HTR-8/SVneo (cell line): ENCODE data around the gene PTPA.
"Not testable (repeated sequence)": the region's sequence is repeated elsewhere in the genome, so short reads cannot be mapped to it uniquely, and the experiment has no call there.

ENCODE experiments used
- DNase-seq: peaks from one replicate; pipeline ENCODE4 v3.0.0; 2011; ENCODE audit warnings: low spot score, mixed read lengths; ENCODE audit not compliant: insufficient read length
- FAIRE-seq: peaks from 2 replicates; lab custom pipeline; 2011; peaks lifted over from hg19 to GRCh38; lab: Jason Lieb, UNC

PTPA gene

GRCh38 chr9:129148463-129149204 lies 37.4 kb downstream of the PTPA start:
- FAIRE-seq (no peak), DNase-seq (no peak)

- DNase-seq (no peak), FAIRE-seq (no peak)
Measured at GRCh38 chr9:129149442-129149841, 38.2 kb downstream of the PTPA start.

- DNase-seq (no peak), FAIRE-seq (no peak)
Measured at GRCh38 chr9:129150122-129150521, 38.9 kb downstream of the PTPA start.

- DNase-seq, result no peak
- no peak for FAIRE-seq
Measured at GRCh38 chr9:129150672-129151211, 39.5 kb downstream of the PTPA start.

- no peak for DNase-seq
- FAIRE-seq, result no peak
Measured at GRCh38 chr9:129151469-129151868, 40.3 kb downstream of the PTPA start.

GRCh38 chr9:129154866-129155477 lies 43.8 kb downstream of the PTPA start:
- FAIRE-seq, result no peak
- no peak for DNase-seq

GRCh38 chr9:129156163-129156562 lies 44.9 kb downstream of the PTPA start:
- DNase-seq (no peak), FAIRE-seq (no peak)

GRCh38 chr9:129160712-129161533 lies 49.7 kb downstream of the PTPA start:
- FAIRE-seq (no peak), DNase-seq (no peak)

- DNase-seq (no peak), FAIRE-seq (no peak)
Measured at GRCh38 chr9:129161534-129161837, 50.3 kb downstream of the PTPA start.

- DNase-seq (no peak), FAIRE-seq (no peak)
Measured at GRCh38 chr9:129162497-129163197, 51.4 kb downstream of the PTPA start.

GRCh38 chr9:129163198-129163670 lies 52.0 kb downstream of the PTPA start:
- FAIRE-seq, result not testable (repeated sequence)

GRCh38 chr9:129163753-129164152 lies 52.5 kb downstream of the PTPA start:
- FAIRE-seq (no peak), DNase-seq (no peak)

More at GRCh38 chr9:129163198-129163670, 52.0 kb downstream of the PTPA start:
- DNase-seq, result not testable (repeated sequence)

GRCh38 chr9:129164246-129164930 lies 53.2 kb downstream of the PTPA start:
- DNase-seq, result no peak
- no peak for FAIRE-seq

GRCh38 chr9:129165198-129165597 lies 54.0 kb downstream of the PTPA start:
- no peak for DNase-seq
- FAIRE-seq, result no peak

GRCh38 chr9:129166623-129167557 lies 55.7 kb downstream of the PTPA start:
- FAIRE-seq, result no peak
- DNase-seq, result peak; percentile 77

- FAIRE-seq, result no peak
- no peak for DNase-seq
Measured at GRCh38 chr9:129170229-129170628, 59.0 kb downstream of the PTPA start.

GRCh38 chr9:129171993-129172751 lies 61.0 kb downstream of the PTPA start:
- FAIRE-seq (no peak), DNase-seq (no peak)

GRCh38 chr9:129172816-129173215 lies 61.6 kb downstream of the PTPA start:
- DNase-seq (no peak), FAIRE-seq (no peak)
